GM19455 (cell line): ENCODE results near the gene OR4K14.
"Not testable (repeated sequence)": the region's sequence is repeated elsewhere in the genome, so short reads cannot be mapped to it uniquely, and the experiment has no call there.

Source experiments
- ATAC-seq: cut with Tn5 transposase; IDR thresholded peaks from one replicate; pipeline ENCODE4 v1.9.1; 2021; ENCODE audit not compliant: unreplicated experiment

Gene OR4K14, protein sequence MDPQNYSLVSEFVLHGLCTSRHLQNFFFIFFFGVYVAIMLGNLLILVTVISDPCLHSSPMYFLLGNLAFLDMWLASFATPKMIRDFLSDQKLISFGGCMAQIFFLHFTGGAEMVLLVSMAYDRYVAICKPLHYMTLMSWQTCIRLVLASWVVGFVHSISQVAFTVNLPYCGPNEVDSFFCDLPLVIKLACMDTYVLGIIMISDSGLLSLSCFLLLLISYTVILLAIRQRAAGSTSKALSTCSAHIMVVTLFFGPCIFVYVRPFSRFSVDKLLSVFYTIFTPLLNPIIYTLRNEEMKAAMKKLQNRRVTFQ

GRCh38 chr14:20019257-20019865, at the start of gene OR4K14:
Gene OR4K14, minus strand, starts transcription at chr14:20019307. Its CDS starts 4,114 bp downstream, at chr14:20015193.
- no peak for ATAC-seq

DNA sequence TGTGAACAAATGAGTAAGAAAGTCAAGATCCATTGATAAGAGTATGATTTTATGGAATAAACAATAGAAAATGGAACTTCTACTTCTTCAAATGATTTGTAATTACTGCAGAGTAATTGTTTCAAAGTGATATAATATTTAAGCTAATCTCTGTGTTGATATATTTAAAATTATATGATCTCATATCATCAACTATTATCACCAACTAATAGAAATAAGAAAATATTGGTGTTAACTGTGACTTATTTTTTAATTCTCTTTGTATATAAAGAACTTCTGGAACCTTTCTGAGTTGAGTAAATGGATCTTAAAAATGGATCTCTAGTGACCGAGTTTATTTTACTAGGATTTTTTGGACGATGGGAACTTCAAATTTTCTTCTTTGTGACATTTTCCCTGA, 40.6 kb upstream of the OR4K14 start, which contains the start of gene OR4L1:
Gene OR4L1 (plus strand): TSS at position 301 of the 400 bp plus-strand sequence. CDS start 0 bp downstream, at position 301.
- no peak for ATAC-seq

GRCh38 chr14:20048202-20048601, 29.1 kb upstream of the OR4K14 start:
- no peak for ATAC-seq

GRCh38 chr14:20044243-20044642, 25.1 kb upstream of the OR4K14 start:
- no peak for ATAC-seq

- no peak for ATAC-seq
These were observed 16.8 kb upstream of the OR4K14 start, which contains the start of gene OR4K13 for GRCh38 chr14:20035938-20036337. Gene OR4K13, minus strand, starts transcription at chr14:20036038. Its CDS starts 1,280 bp downstream, at chr14:20034758.

GRCh38 chr14:20035449-20035848, 16.3 kb upstream of the OR4K14 start:
- ATAC-seq = no peak

DNA sequence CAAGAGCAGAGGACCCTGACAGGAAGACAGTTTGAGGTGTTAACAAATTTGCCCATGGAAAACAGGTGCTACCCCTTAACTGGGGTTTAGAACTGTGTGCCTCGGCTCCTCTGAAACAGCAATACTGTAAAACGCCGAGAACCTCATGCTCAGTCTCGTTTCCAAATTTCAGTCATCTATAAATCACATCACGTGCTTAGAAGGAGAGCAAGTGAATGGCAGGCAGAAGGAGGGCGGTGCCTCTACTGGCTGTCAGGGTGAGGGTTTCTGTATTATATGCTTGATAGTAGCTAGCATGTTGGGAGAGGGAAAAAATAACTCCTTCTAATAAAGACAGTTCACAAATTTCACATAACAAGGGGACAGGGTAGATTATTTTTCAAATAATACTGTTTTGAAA, 12.0 kb upstream of the OR4K14 start:
- no peak for ATAC-seq

DNA sequence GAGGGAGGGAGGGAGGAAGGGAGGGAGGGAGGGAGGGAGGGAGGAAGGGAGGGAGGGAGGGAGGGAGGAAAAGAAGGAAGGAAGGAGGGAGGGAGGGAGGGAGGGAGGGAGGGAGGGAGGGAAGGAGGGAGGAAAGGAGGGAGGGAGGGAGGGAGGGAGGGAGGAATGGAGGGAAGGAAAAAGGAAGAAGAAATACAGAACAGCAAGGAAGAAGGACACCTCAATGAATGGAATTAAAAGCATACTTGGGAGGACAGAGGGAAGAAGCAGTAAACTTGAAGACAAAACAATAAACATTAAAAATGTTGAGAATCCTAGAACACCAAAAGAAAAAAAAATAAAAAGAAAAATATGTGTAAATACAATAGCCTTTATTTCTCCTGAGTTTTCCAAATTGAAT, 11.0 kb downstream of the OR4K14 start:
- no peak for ATAC-seq

- ATAC-seq = no peak
These were observed 16.8 kb downstream of the OR4K14 start for GRCh38 chr14:20002319-20002718.

- ATAC-seq = no peak
These were observed 17.2 kb downstream of the OR4K14 start, which contains the start of gene OR4Q2 for GRCh38 chr14:20001863-20002262. Gene OR4Q2, plus strand, starts transcription at chr14:20002163.

- ATAC-seq = no peak
These were observed 25.7 kb downstream of the OR4K14 start for GRCh38 chr14:19993438-19993837.

DNA sequence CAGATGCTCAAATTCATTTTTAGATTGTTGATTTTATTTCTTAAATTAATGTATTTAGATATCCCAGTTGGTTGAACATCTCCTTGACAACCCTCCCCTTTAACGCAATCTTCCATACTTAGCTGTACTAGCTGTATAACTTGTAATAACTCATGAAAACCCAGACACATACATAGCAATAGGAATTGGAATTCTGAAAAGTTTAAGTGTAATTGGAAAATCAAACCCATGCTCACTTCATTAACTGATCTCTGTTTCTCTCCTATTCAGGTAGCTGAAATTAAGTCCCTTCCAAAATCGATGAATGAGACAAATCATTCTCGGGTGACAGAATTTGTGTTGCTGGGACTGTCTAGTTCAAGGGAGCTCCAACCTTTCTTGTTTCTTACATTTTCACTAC, 43.8 kb downstream of the OR4K14 start, which contains the start of gene OR4K15:
Gene OR4K15 (plus strand): TSS at position 301 of the 400 bp plus-strand sequence. CDS start 0 bp downstream, at position 301.
- no peak for ATAC-seq

DNA sequence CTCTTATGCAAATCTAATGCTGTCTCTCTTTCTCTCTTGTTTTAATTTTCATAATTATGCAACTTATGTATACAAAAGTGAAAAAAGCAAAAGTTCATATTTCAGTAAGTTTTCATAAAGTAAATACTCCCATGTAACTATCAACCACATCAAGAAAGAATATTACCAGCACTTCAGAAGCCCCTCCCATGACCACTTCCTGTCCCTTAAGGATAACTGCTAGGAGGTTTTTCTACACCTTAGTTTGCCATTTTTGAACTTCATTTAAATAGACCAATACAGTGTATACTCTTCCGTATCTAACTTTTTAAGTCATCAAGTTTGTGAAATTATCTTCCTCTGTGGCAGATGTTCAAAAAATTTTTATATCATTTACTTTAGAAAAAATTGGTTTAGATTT, 44.3 kb downstream of the OR4K14 start:
- ATAC-seq = no peak

GRCh38 chr14:19969735-19970134, 49.4 kb downstream of the OR4K14 start:
- ATAC-seq = not testable (repeated sequence)
